HFFc6 (cell line): ENCODE measurements around the gene GHSR. TPM values are rescaled to one million over a fixed set of nuclear protein-coding genes. Genes with fewer than 3 reads are reported as not detected.

Source experiments
- DNase-seq: peaks from one replicate; pipeline ENCODE4 v3.0.0-alpha.2; 2018
- H3K27ac Mint-ChIP-seq: 2 replicates; pipeline ENCODE4 v1.8.0; 2020; ENCODE audit warnings: mild to moderate bottlenecking, mixed read lengths
- H3K27me3 Mint-ChIP-seq: 2 replicates; pipeline ENCODE4 v1.8.0; 2021; ENCODE audit warnings: mild to moderate bottlenecking, moderate library complexity, mixed read lengths; ENCODE audit not compliant: insufficient read depth
- H3K36me3 Mint-ChIP-seq: 2 replicates; pipeline ENCODE4 v1.8.0; 2021; ENCODE audit warnings: low read depth, mixed read lengths
- H3K4me1 Mint-ChIP-seq: 2 replicates; pipeline ENCODE4 v1.8.0; 2020; ENCODE audit warnings: low read depth, mixed read lengths
- H3K4me3 Mint-ChIP-seq: 2 replicates; pipeline ENCODE4 v1.8.0; 2020; ENCODE audit warnings: mild to moderate bottlenecking, moderate library complexity, mixed read lengths
- H3K9me3 Mint-ChIP-seq: 2 replicates; pipeline ENCODE4 v1.8.0; 2020; ENCODE audit warnings: mild to moderate bottlenecking, mixed read lengths
- total RNA-seq, 6 experiments: library from RNA; stranded (reverse); fragmentation: NEBNext Ultra II Directional; extraction: Animal tissue kit (Norgen Biotek cat#: 25700); gene quantifications; 2 replicates in 1 of 6; 3 replicates in 5 of 6; pipeline ENCODE4 v1.2.3, GENCODE V29; 2021
- TF ChIP-seq, protein P1 (sequence below): fragments of 200-600 bp; sonication (generic); IDR thresholded peaks from 2 replicates; pipeline ENCODE4 v1.5.0; 2021; ENCODE audit warnings: antibody characterized with exemption, mild to moderate bottlenecking

GHSR gene
- total RNA-seq, 6 experiments from 2014 or later: not detected

DNA sequence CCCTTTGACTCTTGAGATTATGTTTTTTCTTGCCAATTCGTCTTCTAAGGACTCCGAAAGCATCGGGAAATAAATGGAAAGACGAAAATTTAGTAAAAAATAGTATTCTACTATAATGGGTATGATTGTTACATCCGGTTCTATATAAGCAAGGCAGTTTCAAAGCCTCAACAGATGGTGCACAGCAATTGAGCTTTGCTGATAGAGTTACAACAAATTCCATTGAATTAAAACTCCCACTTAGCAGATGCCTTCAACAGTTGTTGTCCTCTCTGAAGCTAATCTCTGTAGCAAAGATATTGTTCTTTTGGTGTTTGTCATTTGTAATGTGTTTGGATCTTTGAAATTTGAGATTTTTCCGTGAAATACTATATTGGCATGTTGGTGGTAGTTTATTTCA is 16.1 kb upstream of the GHSR start:
- DNase-seq: no peak
- no peak overlapping the region for H3K4me3 Mint-ChIP-seq
- no peak overlapping the region for H3K27ac Mint-ChIP-seq
- peaks cover 26% of the 10 kb centered on the region for H3K4me1 Mint-ChIP-seq
- no peaks in the 10 kb centered on the region for H3K9me3 Mint-ChIP-seq
- H3K36me3 Mint-ChIP-seq: no peaks in the 10 kb centered on the region
- H3K27me3 Mint-ChIP-seq: no peaks in the 10 kb centered on the region; the same call in 1 of the 2 replicates
- TF ChIP-seq, protein P1, sequence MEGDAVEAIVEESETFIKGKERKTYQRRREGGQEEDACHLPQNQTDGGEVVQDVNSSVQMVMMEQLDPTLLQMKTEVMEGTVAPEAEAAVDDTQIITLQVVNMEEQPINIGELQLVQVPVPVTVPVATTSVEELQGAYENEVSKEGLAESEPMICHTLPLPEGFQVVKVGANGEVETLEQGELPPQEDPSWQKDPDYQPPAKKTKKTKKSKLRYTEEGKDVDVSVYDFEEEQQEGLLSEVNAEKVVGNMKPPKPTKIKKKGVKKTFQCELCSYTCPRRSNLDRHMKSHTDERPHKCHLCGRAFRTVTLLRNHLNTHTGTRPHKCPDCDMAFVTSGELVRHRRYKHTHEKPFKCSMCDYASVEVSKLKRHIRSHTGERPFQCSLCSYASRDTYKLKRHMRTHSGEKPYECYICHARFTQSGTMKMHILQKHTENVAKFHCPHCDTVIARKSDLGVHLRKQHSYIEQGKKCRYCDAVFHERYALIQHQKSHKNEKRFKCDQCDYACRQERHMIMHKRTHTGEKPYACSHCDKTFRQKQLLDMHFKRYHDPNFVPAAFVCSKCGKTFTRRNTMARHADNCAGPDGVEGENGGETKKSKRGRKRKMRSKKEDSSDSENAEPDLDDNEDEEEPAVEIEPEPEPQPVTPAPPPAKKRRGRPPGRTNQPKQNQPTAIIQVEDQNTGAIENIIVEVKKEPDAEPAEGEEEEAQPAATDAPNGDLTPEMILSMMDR: no peak

DNA sequence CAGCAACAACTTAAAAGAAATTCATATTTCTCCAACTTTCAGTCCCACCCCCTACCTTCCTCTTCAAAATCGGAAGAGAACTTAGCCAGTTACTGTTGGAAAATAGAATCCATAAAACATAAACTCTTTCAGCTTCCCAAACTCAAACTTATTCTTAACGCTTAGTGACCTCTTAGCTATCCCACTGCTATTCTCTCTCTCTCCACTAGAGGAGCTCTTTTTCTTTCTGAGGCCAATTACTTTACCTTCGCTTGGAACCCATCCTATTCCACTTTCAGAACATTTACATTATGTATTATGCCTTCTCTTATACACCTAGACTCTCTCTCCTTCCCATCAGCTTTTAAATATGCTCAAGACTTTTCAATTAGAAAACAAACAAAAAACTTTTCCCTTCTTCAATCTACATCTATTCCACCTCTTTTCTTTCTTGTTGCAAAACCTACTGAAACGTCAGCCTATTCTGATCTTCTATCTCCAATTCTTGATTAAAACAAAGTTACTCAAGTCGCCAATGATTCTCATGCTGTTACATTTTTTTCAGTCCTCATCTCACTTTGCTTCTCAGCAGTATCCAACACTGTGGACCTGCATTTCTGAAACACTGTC is 13.4 kb upstream of the GHSR start:
- no peak overlapping the region for H3K4me3 Mint-ChIP-seq
- H3K27me3 Mint-ChIP-seq: peaks cover 2% of the 10 kb centered on the region
- no peaks in the 10 kb centered on the region for H3K9me3 Mint-ChIP-seq
- H3K36me3 Mint-ChIP-seq: no peaks in the 10 kb centered on the region
- TF ChIP-seq, protein P1: peak; percentile 91
- H3K27ac Mint-ChIP-seq: no peak overlapping the region
- DNase-seq: peak; percentile 9
- H3K4me1 Mint-ChIP-seq: peaks cover under 1% of the 10 kb centered on the region

DNA sequence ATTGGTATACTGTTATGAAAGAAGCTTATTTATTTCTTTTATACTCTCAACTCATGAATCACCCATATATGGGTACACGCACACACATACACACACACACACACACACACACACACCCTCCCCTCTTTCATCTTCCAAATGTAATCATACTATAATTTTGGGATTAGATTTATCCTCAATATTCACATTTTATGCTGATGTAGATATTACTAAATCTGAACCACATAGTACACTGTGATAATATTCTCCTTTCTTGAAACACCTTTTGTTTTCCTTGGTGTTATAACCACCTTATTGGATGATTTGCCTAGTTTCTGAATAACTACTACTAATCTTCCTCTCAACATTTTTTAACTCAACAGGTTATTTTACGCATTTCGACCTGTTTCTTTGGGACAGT is 8.1 kb upstream of the GHSR start:
- H3K36me3 Mint-ChIP-seq: no peaks in the 10 kb centered on the region
- no peak for DNase-seq
- TF ChIP-seq, protein P1: no peak
- H3K27ac Mint-ChIP-seq: no peak overlapping the region
- H3K4me1 Mint-ChIP-seq: peaks cover 6% of the 10 kb centered on the region; the same call in 1 of the 2 replicates
- H3K9me3 Mint-ChIP-seq: no peaks in the 10 kb centered on the region
- no peak overlapping the region for H3K4me3 Mint-ChIP-seq
- H3K27me3 Mint-ChIP-seq: peaks cover 14% of the 10 kb centered on the region

DNA sequence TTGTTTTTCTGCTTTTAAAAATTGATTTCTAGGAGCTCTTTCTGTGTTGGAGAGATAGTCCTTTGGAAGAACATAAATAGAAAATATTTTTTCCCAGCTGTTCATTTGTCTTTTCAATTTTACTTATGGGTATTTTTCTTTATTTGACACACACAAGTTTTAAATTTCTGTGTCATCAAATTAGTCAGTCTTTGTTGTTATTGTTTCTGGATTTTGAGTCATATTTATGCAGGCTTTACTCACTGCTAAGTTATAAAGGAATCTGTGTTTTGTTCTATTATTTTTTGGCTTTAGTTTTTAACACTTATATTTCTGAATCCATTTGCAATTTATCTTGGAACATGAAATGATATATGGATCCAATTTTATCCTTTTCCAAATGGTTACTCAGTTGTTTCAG is 5.9 kb upstream of the GHSR start:
- Mint-ChIP-seq H3K27me3 (peaks cover 23% of the 10 kb centered on the region), H3K4me1 (peaks cover 6% of the 10 kb centered on the region; the same call in 1 of the 2 replicates)

DNA sequence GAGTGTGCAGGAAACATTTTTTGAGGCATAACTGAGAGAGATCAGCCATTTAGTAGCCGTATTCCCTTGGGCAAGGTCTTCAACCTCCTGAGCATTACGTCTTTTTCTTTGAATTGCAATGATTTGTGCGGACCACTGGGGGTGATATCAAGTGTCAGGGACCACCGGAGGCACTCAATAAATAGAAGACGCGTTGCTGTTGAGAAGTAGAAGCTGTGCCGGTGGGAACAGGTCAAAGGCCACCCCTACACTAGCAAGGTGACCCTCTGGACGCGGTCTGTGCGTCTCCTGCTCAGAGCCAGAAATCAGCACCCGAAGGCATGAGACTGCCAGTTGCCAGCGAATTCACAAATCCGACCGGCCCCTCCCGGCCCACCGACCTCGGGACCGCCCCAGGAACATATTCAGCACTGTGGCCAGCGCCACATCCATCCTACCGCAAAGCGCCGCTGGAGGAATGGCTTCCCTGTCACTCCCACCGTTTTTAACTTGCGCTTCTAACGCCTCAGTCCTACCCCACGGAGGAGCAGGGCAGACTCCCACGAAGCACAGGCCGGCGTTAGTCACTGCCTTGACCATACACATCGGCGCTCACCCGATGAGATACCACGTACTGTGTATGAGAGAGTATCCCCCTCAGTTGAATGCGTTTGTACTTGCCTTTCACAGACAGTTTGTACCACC is 1.4 kb upstream of the GHSR start:
- TF ChIP-seq, protein P1: no peak
- Mint-ChIP-seq H3K9me3 (peaks cover 17% of the 10 kb centered on the region), H3K27ac (no peak overlapping the region), H3K4me1 (peaks cover 6% of the 10 kb centered on the region; the same call in 1 of the 2 replicates), H3K27me3 (peaks cover 47% of the 10 kb centered on the region), H3K36me3 (peaks cover 19% of the 10 kb centered on the region), H3K4me3 (no peak overlapping the region)
- DNase-seq: no peak

More for the DNA sequence above, 5.9 kb upstream of the GHSR start:
- H3K27ac Mint-ChIP-seq: no peak overlapping the region
- TF ChIP-seq, protein P1: no peak
- no peak overlapping the region for H3K4me3 Mint-ChIP-seq
- H3K9me3 Mint-ChIP-seq: no peaks in the 10 kb centered on the region; the same call in 1 of the 2 replicates
- DNase-seq: no peak
- H3K36me3 Mint-ChIP-seq: peaks cover 3% of the 10 kb centered on the region; the same call in 1 of the 2 replicates
